Mesodermal cell (in vitro differentiated cells): ENCODE results near the gene GSDMA.

Source experiments
- H3K27ac ChIP-seq: 2 replicates; pipeline ENCODE4 v1.7.0; 2013; ENCODE audit warnings: mild to moderate bottlenecking, low read depth, low read length, moderate library complexity; ENCODE audit not compliant: severe bottlenecking
- H3K36me3 ChIP-seq: 2 replicates; pipeline ENCODE4 v1.7.1; 2013; ENCODE audit warnings: mild to moderate bottlenecking, low read length, moderate library complexity; ENCODE audit not compliant: control insufficient read depth, insufficient read depth
- H3K4me1 ChIP-seq: one replicate; pipeline ENCODE4 v1.7.1; 2013; ENCODE audit warnings: mild to moderate bottlenecking, low read length; ENCODE audit not compliant: insufficient read depth, control insufficient read depth, poor library complexity, severe bottlenecking
- H3K4me3 ChIP-seq: 2 replicates; pipeline ENCODE4 v1.7.0; 2013; ENCODE audit warnings: low read length, control low read depth, mild to moderate bottlenecking; ENCODE audit not compliant: insufficient read depth, poor library complexity, severe bottlenecking; ENCODE audit errors: extremely low read depth
- H3K9me3 ChIP-seq: 2 replicates; pipeline ENCODE4 v1.7.1; 2013; ENCODE audit warnings: mild to moderate bottlenecking, low read length, moderate library complexity; ENCODE audit not compliant: control insufficient read depth
- WGBS, 2 experiments: methylation state at CpG; one replicate each; pipeline ENCODE4 v1.1.5; 2013; ENCODE audit warnings: missing lambda C conversion rate in 2 of 2; ENCODE audit not compliant: insufficient coverage in 2 of 2; 5-methylcytosine and 5-hydroxymethylcytosine counted together

Gene GSDMA

GRCh38 chr17:40024901-40025300, 62.1 kb downstream of the GSDMA start:
- 92 to 97% methylated on average over 8 of the region's 8 CpGs for WGBS, 2 experiments
- Histone ChIP-seq H3K27ac (no peak overlapping the region), H3K36me3 (peaks cover 88% of the 10 kb centered on the region), H3K4me1 (peaks cover 12% of the 10 kb centered on the region), H3K4me3 (no peak overlapping the region), H3K9me3 (no peaks in the 10 kb centered on the region)

- WGBS, 2 experiments = 91 to 100% methylated on average over 1 to 2 of the region's 2 CpGs
- Histone ChIP-seq H3K4me3 (no peak overlapping the region), H3K36me3 (peaks cover 90% of the 10 kb centered on the region), H3K9me3 (no peaks in the 10 kb centered on the region), H3K27ac (no peak overlapping the region), H3K4me1 (peaks cover 12% of the 10 kb centered on the region)
Observed at GRCh38 chr17:40025559-40025958, 62.8 kb downstream of the GSDMA start.

GRCh38 chr17:40025991-40026815, 63.4 kb downstream of the GSDMA start:
- Histone ChIP-seq H3K4me3 (no peak overlapping the region), H3K36me3 (peaks cover 93% of the 10 kb centered on the region), H3K4me1 (peaks cover 9% of the 10 kb centered on the region), H3K27ac (no peak overlapping the region), H3K9me3 (no peaks in the 10 kb centered on the region)
- WGBS, 2 experiments = 94 to 96% methylated on average over 17 to 22 of the region's 22 CpGs

- H3K4me1 ChIP-seq = peaks cover 1% of the 10 kb centered on the region
- 45 to 49% methylated on average over 28 of the region's 33 CpGs for WGBS, 2 experiments
- H3K27ac ChIP-seq = no peak overlapping the region
- peaks cover 93% of the 10 kb centered on the region for H3K36me3 ChIP-seq
- no peaks in the 10 kb centered on the region for H3K9me3 ChIP-seq
- no peak overlapping the region for H3K4me3 ChIP-seq
Observed at GRCh38 chr17:40026816-40027613, 64.2 kb downstream of the GSDMA start.
